Right forelimb (tissue), 1 donor: ENCODE results near the gene KIF22.

ENCODE experiments used
- DNase-seq: peaks from one replicate; pipeline ENCODE4 v3.0.0-alpha.2; 2018

Gene KIF22

GRCh38 chr16:29843931-29844330, 53.4 kb downstream of the KIF22 start:
- DNase-seq = no peak

GRCh38 chr16:29844575-29845331, 54.2 kb downstream of the KIF22 start:
- DNase-seq = no peak

GRCh38 chr16:29845656-29846055, 55.1 kb downstream of the KIF22 start:
- DNase-seq = no peak

GRCh38 chr16:29848420-29849297, 58.1 kb downstream of the KIF22 start:
- peak; percentile 59 for DNase-seq

GRCh38 chr16:29849505-29849904, 59.0 kb downstream of the KIF22 start:
- DNase-seq = no peak

- DNase-seq = no peak
These were observed 60.4 kb downstream of the KIF22 start for GRCh38 chr16:29850998-29851397.

GRCh38 chr16:29852654-29853053, 62.1 kb downstream of the KIF22 start:
- no peak for DNase-seq

- no peak for DNase-seq
These were observed 64.1 kb downstream of the KIF22 start for GRCh38 chr16:29854520-29855100.
